HG02981 (cell line): ENCODE data around the gene TTBK2.

ENCODE experiments used
- ATAC-seq: cut with Tn5 transposase; IDR thresholded peaks from one replicate; pipeline ENCODE4 v1.9.1; 2021; ENCODE audit warnings: mild to moderate bottlenecking, moderate library complexity; ENCODE audit not compliant: unreplicated experiment

The TTBK2 gene

GRCh38 chr15:42832576-42832975 is 88.0 kb downstream of the TTBK2 start:
- no peak for ATAC-seq

- ATAC-seq = no peak
These were observed 94.2 kb downstream of the TTBK2 start for GRCh38 chr15:42826251-42826890.

GRCh38 chr15:42825599-42825998 is 95.0 kb downstream of the TTBK2 start:
- no peak for ATAC-seq

DNA sequence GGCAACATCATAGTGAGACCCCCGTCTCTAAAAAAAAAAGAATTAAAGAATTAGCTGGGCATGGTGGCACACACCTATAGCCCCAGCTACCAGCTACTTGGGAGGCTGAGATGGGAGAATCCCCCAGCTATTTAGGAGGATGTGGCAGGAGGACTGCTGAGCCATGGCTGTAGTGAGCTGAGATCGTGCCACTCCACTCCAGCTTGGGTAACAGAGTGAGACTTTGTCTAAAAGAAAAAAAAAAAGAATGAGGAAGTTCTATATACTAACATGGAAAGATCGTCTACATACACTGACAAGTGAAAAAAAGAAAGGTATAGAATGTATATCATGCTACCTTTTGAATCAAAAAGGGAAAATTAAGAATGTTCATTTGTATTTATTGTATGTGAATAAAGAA is 99.8 kb downstream of the TTBK2 start:
- no peak for ATAC-seq

GRCh38 chr15:42819786-42820185 is 100.8 kb downstream of the TTBK2 start:
- no peak for ATAC-seq

DNA sequence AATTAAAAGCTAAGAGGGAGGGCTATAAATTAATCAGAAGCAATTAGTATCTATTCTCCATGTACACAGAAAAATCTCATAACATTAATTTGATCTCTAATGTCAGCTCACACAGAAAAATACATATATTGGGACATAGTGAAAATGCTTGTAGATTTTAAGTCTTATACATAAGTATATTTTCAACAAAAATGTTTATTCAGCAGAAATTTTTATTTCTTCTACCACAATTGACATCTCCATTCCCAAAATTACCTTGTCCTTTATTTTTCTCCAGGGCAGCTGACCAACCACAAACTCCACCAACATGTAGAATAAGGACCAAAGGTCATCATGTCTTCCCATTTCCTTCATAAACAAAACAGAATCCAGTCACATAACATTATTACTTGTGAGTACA is 109.1 kb downstream of the TTBK2 start:
- no peak for ATAC-seq

DNA sequence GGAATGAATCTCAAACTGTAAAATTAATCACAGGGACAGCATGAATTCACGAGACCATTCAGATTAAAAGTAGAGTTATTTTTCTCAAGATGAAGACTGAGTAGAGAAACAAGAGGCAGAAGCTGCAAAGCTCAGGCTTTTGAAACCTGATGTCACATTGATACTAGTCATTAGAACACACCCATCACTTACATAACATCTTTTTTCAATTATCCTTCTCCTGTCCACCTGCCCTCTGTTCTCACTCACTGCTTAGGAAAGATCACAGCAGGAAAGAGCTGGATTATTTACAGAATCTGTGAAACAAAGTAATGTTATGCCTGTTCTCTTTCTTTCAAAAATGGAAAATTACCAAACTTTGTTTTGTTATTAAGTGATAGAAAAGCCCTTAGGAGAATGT is 111.7 kb downstream of the TTBK2 start:
- ATAC-seq = no peak

GRCh38 chr15:42805266-42805665 is 115.3 kb downstream of the TTBK2 start:
- ATAC-seq = no peak

- no peak for ATAC-seq
These were observed 115.8 kb downstream of the TTBK2 start for GRCh38 chr15:42804739-42805138.

DNA sequence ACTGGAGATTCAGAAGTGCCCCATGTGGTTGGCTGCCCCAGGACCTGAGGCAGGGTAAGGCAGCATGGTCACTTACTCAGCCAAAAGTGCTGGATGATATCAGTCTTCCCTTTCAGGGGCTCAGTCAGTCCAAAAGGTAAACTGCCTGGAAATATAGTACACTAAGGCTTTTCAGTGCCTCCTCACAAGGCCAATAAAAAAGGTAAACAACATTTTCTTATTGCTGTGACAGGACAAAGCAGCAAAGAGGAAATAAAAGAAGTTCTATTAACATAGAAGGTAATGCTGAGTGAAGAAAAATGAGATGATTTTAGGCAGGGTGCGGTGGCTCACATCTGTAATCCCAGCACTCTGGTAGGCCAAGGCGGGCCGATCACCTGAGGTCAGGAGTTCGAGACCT is 117.1 kb downstream of the TTBK2 start:
- ATAC-seq = no peak

DNA sequence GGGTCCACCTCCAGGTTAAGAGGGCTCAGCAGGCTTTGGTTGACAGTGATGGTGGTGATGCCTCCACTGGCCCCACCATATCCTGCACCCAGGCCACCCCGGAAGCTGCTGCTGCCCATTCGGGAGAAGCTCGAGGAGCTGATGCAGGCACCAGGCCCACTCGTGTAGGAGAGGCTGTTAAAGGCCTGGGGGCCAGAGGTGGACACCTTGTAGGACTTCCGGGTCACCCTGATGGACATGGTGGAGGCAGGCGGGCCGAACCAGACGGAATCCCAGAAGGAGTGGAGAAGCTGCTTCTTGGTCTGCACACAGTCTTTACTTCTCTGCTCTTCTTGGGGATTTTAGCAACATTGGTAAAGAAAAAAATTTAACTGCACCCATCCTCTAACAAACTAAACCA is 118.4 kb downstream of the TTBK2 start:
- no peak for ATAC-seq

DNA sequence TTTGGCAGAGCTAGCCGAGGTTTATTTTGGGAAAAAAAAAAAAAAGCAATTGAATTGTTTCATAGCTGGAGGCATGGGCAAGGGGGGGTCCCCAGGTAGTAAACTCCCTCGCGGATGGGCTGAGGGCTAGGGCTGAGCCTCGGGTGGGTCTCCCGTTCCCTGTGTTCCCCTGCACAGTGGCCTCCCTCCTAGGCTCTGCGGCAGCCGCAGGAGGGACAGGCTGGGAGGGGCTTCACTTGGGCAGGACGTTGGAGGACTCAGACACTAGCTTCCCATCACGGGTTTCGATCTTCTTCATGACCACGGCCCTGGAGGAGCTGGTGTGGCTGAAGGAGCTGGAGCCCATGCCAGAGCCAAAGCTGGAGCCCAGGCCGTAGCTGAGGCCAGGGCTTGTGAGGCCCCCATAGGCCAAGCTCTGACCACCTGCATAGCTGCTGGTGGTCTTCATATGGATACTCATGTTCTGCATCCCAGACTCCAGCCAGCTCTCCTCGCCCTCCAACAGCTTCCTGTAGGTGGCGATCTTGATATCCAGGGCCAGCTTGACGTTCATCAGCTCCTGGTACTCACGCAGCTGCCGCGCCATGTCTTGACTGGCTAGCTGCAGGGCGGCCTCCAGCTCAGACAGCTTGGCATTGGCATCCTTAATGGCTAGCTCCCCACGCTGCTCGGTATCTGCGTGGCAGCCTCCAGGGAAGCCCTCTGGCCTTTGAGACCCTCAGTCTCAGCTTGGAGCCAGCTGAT is 119.7 kb downstream of the TTBK2 start:
- ATAC-seq = no peak

- no peak for ATAC-seq
These were observed 121.8 kb downstream of the TTBK2 start for GRCh38 chr15:42798802-42799201.

DNA sequence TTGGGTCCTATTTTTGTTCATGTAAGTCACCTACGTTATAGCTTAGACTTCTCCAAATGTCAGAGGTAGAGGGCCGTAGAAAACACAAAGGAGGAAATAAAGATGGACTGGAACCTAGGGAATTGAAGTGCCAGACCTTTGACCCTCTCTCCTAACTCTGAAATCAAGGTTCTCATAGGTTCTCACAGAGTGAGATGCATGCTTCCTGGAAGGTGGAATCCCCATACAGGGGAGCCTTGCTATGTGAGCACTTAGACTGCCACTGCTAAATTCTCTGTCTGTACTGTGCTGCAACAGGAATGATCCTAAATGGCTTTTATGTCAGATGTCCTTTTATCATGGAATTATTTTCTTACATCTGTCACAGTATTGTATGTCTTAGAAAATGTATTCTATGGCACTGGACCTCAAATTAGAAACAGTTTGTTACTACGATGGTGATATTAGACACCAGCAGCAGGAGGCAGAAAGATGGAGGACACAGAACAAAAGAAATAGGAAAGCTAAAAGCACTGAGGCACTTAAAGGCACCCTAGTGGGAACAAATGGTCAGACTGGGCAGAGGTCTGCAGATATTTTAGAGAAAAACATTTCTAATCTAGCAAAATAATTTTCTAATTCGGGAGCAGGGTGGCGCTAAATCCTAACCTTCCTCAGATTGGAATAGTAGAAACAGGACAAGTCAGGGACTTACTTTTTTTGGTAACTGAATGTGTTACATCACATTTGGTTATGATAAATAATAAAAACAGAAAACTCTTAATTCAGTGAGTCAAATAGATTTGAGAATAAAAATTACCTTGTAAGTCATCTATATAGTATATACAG is 123.4 kb downstream of the TTBK2 start:
- ATAC-seq = no peak

- no peak for ATAC-seq
These were observed 131.9 kb downstream of the TTBK2 start for GRCh38 chr15:42788725-42789124.

DNA sequence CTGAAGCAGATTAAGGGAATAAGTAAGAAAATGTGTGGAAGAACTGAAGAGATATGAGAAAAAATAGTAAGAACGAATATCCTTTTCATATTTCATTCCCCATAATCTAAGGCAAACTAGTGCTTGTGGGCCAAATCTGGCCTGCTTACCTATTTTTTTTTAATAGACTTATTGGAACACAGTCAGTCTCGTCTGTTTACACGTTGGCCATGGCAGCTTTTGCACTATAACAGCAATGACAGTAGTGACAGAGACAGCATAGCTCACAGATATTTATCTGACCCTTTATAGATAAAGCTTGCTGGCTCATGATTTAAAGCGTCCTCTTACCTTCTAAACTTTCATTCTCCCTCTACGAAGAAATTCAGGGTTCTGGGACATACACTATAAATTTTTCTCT is 133.6 kb downstream of the TTBK2 start:
- no peak for ATAC-seq

- no peak for ATAC-seq
These were observed 135.0 kb downstream of the TTBK2 start for GRCh38 chr15:42785569-42785968.

DNA sequence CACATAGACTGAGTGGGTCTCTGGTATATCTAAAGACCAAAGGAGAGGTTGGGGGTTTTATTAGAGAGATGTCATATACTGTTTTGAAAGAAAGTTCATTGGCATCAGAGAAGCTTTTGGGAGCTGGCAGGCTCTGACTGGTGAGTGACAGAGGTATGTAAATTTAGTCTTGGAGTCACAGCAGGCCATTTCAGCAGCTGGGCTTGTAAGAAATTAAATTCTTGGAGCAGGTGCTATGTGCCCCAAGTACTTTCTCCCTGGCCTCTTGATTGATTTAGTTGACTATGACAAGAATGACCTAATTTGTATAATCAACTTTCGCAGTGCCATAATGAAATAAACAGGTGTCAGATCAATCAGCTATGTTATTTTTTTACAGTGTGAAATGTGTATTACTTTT is 135.9 kb downstream of the TTBK2 start:
- ATAC-seq = no peak

- no peak for ATAC-seq
These were observed 137.9 kb downstream of the TTBK2 start for GRCh38 chr15:42782716-42783115.

GRCh38 chr15:42775416-42775815 is 145.2 kb downstream of the TTBK2 start:
- ATAC-seq = no peak

- no peak for ATAC-seq
These were observed 147.7 kb downstream of the TTBK2 start for GRCh38 chr15:42772901-42773300.

DNA sequence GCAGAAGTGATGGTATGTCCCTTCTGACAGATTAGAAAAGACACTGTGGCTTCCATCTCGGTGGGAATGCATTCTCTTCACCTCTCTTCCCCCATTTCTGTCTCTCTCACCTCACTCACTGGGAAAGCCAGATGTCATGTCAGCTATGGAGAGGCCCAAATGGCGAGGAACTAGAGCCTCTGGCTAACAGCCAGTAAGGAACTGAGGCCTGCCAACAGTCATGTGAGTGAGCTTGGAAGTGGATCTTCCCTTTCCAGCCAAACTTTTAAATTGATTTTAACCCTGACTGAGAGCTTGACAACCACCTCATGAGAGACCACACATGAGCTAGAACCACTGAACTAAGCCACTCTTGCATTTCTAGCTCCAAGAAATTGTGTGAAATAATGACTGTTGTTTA is 148.4 kb downstream of the TTBK2 start:
- no peak for ATAC-seq
